HS-5 (cell line): ENCODE results near the gene CIB4.

Experiments
- DNase-seq: peaks from one replicate; pipeline ENCODE4 v3.0.0-alpha.2; 2012; ENCODE audit warnings: low read depth

The CIB4 gene

GRCh38 chr2:26642429-26642828 lies 1.3 kb upstream of the CIB4 start:
- DNase-seq, result no peak

- DNase-seq, result peak; percentile 53
Measured at GRCh38 chr2:26640331-26640745, 828 bp downstream of the CIB4 start.

GRCh38 chr2:26639685-26640243 lies 1.4 kb downstream of the CIB4 start:
- no peak for DNase-seq

GRCh38 chr2:26637811-26638310 lies 3.3 kb downstream of the CIB4 start:
- DNase-seq, result no peak

- DNase-seq, result no peak
Measured at GRCh38 chr2:26636935-26637334, 4.2 kb downstream of the CIB4 start.

GRCh38 chr2:26635401-26635800 lies 5.8 kb downstream of the CIB4 start:
- DNase-seq, result no peak

- no peak for DNase-seq
Measured at GRCh38 chr2:26634636-26635230, 6.4 kb downstream of the CIB4 start.

GRCh38 chr2:26633993-26634595 lies 7.1 kb downstream of the CIB4 start:
- DNase-seq, result no peak

GRCh38 chr2:26633351-26633945 lies 7.7 kb downstream of the CIB4 start:
- DNase-seq, result no peak

GRCh38 chr2:26632624-26633185 lies 8.5 kb downstream of the CIB4 start:
- DNase-seq, result no peak

GRCh38 chr2:26631401-26632170 lies 9.6 kb downstream of the CIB4 start:
- no peak for DNase-seq

- DNase-seq, result peak; percentile 46
Measured at GRCh38 chr2:26630669-26631360, 10.4 kb downstream of the CIB4 start.

GRCh38 chr2:26630235-26630634 lies 10.9 kb downstream of the CIB4 start:
- no peak for DNase-seq

GRCh38 chr2:26629751-26630150 lies 11.4 kb downstream of the CIB4 start:
- DNase-seq, result no peak

- no peak for DNase-seq
Measured at GRCh38 chr2:26629346-26629630, 11.9 kb downstream of the CIB4 start.

- no peak for DNase-seq
Measured at GRCh38 chr2:26628561-26629345, 12.4 kb downstream of the CIB4 start.

- no peak for DNase-seq
Measured at GRCh38 chr2:26627350-26628105, 13.6 kb downstream of the CIB4 start.

- DNase-seq, result no peak
Measured at GRCh38 chr2:26626606-26627005, 14.6 kb downstream of the CIB4 start.

- no peak for DNase-seq
Measured at GRCh38 chr2:26623541-26624495, 17.3 kb downstream of the CIB4 start.
